ENCODE measurements around the gene NDUFB1. TPM values are rescaled to one million over a fixed set of nuclear protein-coding genes. Genes with fewer than 3 reads are reported as not detected.

The NDUFB1 gene
- total and polyA plus RNA-seq, 2 of the 13 experiments (the other 11 are each of a cell fraction or from before 2014, with no cell fraction given) = 181 to 281 TPM

DNA sequence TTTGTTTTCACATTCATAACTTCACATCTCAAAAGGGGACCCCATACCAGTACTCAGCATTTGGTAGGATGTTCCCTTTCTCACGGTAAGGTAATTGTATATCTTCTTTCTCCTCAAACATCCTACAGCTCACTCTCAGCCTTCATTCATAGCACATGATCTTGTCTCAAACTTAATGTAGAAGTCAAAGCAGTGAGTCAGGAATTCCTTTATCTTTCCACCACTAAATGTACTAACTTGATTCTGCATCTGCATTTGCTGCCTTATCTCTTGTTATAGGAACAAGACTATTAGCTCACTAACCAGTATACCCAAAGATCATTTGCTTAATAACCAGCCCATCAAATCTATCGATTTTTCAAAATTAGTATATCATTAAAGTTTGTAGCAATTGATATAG lies 23.2 kb upstream of the NDUFB1 start (continued):
- no peak for TF ChIP-seq SMYD3 (CRISPR knock-in tag; IDR thresholded peaks at IDR 0.05)
- no peak for TF ChIP-seq ZNF674 (CRISPR knock-in tag; IDR thresholded peaks at IDR 0.05; ENCODE audit: low read depth)
- no peak for TF ChIP-seq JUND (CRISPR knock-in tag; IDR thresholded peaks at IDR 0.05)

DNA sequence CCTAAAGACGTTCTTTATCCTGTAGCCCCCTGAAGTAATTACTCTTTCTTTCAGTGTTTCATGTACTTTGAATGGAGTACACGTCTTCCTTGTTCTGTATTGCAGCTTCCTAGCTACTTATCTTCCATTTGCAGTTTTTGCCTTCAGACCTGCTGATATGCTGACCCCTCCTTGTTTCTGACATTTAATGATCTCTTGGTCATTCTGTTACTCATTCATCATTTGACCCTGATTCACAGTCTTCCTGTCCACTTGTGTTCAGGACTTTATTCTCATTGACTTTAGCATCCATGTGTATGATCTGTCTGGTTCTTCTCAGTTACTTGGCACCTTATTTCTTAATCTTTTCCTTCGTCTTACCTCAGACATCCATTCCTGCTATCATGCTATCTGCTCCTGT lies 22.5 kb upstream of the NDUFB1 start:
- no peaks in the 10 kb centered on the region for H3K79me2 ChIP-seq (ENCODE audit: insufficient read depth, low read length)
- WGBS (ENCODE audit: low lambda C conversion rate) = 100% methylated on average over 3 of the region's 3 CpGs
- no peaks in the 10 kb centered on the region for H4K20me1 ChIP-seq (ENCODE audit: insufficient read depth, low read length)
- H2AFZ ChIP-seq (ENCODE audit: low read length) = no peak overlapping the region
- peaks cover 12 to 65% of the 10 kb centered on the region in 2 experiments for H3K36me3 ChIP-seq (replicated peaks in 1 of 2; ENCODE audit: control insufficient read depth in 1 of 2, insufficient read depth in 2 of 2, low read length in 2 of 2)
- no peaks in the 10 kb centered on the region for H3K9me3 ChIP-seq (ENCODE audit: low read length)
- ChIA-PET CTCF (ENCODE audit: low intra/inter-chr PET ratio, low total read pairs) (no interaction called here), POLR2A (no interaction called here)
- no peak overlapping the region for H3K27ac ChIP-seq (ENCODE audit: extremely low read length, insufficient read depth, low read length)
- DNase-seq (ENCODE audit: low spot score) (no peak), FAIRE-seq (no peak), ATAC-seq (no peak)
- H3K9ac ChIP-seq (ENCODE audit: insufficient read depth, low read depth, low read length) = no peak overlapping the region
- H3K4me3 ChIP-seq (replicated peaks in 1 of 3; ENCODE audit: insufficient read depth in 1 of 3, low read depth in 2 of 3, low read length in 3 of 3) = no peak overlapping the region
- H3K4me2 ChIP-seq (ENCODE audit: low read depth, low read length) = no peak overlapping the region
- BruUV-seq (replicated peaks) = no TSS peak
- in situ Hi-C loops (cut with HindIII; ENCODE audit: extremely low pct_ligation_motif_present, low pct_unique_long_range_greater_than_20kb) = no loop called here
- no peaks in the 10 kb centered on the region for H3K27me3 ChIP-seq (ENCODE audit: control insufficient read depth in 1 of 2, insufficient read depth in 2 of 2, low read length in 2 of 2)
- intact Hi-C loops (cut with micrococcal nuclease; ENCODE audit: unreplicated experiment) = no loop called here
- no peaks in the 10 kb centered on the region for H3K4me1 ChIP-seq (ENCODE audit: insufficient read depth, low read length)
- TF ChIP-seq RNF2 (conservative IDR thresholded peaks at IDR 0.05; ENCODE audit: low read depth) = no peak
- no peak for TF ChIP-seq TCF12 (IDR thresholded peaks at IDR 0.05)
- no peak for TF ChIP-seq TCF12 (CRISPR knock-in tag; IDR thresholded peaks at IDR 0.05)
- TF ChIP-seq ZIK1 (CRISPR knock-in tag; IDR thresholded peaks at IDR 0.05; ENCODE audit: borderline replicate concordance, low read depth) = no peak
- no peak for TF ChIP-seq POLR2AphosphoS2 (IDR thresholded peaks at IDR 0.05; ENCODE audit: low read depth, low read length)
- TF ChIP-seq, protein P1, sequence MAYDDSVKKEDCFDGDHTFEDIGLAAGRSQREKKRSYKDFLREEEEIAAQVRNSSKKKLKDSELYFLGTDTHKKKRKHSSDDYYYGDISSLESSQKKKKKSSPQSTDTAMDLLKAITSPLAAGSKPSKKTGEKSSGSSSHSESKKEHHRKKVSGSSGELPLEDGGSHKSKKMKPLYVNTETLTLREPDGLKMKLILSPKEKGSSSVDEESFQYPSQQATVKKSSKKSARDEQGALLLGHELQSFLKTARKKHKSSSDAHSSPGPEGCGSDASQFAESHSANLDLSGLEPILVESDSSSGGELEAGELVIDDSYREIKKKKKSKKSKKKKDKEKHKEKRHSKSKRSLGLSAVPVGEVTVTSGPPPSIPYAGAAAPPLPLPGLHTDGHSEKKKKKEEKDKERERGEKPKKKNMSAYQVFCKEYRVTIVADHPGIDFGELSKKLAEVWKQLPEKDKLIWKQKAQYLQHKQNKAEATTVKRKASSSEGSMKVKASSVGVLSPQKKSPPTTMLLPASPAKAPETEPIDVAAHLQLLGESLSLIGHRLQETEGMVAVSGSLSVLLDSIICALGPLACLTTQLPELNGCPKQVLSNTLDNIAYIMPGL (CRISPR knock-in tag; IDR thresholded peaks at IDR 0.05; ENCODE audit: borderline replicate concordance in 1 of 2, low read depth in 1 of 2) = no peak
- no peak for TF ChIP-seq SP2 (CRISPR knock-in tag; IDR thresholded peaks at IDR 0.05)
- TF ChIP-seq ZSCAN21 (CRISPR knock-in tag; IDR thresholded peaks at IDR 0.05; ENCODE audit: borderline replicate concordance) = no peak
- no peak for TF ChIP-seq YEATS4 (CRISPR knock-in tag; IDR thresholded peaks at IDR 0.05; ENCODE audit: borderline replicate concordance)
- TF ChIP-seq SPEN (CRISPR knock-in tag; IDR thresholded peaks at IDR 0.05; ENCODE audit: low read depth) = no peak
- TF ChIP-seq, protein P2, sequence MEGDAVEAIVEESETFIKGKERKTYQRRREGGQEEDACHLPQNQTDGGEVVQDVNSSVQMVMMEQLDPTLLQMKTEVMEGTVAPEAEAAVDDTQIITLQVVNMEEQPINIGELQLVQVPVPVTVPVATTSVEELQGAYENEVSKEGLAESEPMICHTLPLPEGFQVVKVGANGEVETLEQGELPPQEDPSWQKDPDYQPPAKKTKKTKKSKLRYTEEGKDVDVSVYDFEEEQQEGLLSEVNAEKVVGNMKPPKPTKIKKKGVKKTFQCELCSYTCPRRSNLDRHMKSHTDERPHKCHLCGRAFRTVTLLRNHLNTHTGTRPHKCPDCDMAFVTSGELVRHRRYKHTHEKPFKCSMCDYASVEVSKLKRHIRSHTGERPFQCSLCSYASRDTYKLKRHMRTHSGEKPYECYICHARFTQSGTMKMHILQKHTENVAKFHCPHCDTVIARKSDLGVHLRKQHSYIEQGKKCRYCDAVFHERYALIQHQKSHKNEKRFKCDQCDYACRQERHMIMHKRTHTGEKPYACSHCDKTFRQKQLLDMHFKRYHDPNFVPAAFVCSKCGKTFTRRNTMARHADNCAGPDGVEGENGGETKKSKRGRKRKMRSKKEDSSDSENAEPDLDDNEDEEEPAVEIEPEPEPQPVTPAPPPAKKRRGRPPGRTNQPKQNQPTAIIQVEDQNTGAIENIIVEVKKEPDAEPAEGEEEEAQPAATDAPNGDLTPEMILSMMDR (CRISPR knock-in tag; IDR thresholded peaks at IDR 0.05) = no peak
- no peak for TF ChIP-seq ZNF441 (CRISPR knock-in tag; IDR thresholded peaks at IDR 0.05; ENCODE audit: borderline replicate concordance)
- no peak for TF ChIP-seq CHD4 (IDR thresholded peaks at IDR 0.05; ENCODE audit: borderline replicate concordance, low read length)

Data from HepG2 (cell line).